Thyroid gland (tissue), 4 donors: ENCODE measurements around the gene SLC22A25. TPM values are rescaled to one million over a fixed set of nuclear protein-coding genes. Genes with fewer than 3 reads are reported as not detected.
"Not testable (repeated sequence)": the region's sequence is repeated elsewhere in the genome, so short reads cannot be mapped to it uniquely, and the experiment has no call there.

Source experiments
- DNase-seq, 2 donors: peaks; one replicate each; pipeline ENCODE4 v3.0.0-alpha.2; 2019
- H3K27ac ChIP-seq, 3 donors: fragments of 200-600 bp; sonication (generic); 1 replicate in 2 of 3; 2 replicates in 1 of 3; pipeline ENCODE4 v1.5.1; 2016 to 2019; ENCODE audit warnings: mild to moderate bottlenecking in 1 of 3, moderate library complexity in 1 of 3
- H3K27me3 ChIP-seq: fragments of 200-600 bp; sonication (generic); one replicate; pipeline ENCODE4 v1.5.1; 2019
- H3K36me3 ChIP-seq, 2 donors: fragments of 200-600 bp; sonication (generic); one replicate each; pipeline ENCODE4 v1.5.1; 2016 to 2019
- H3K4me1 ChIP-seq, 2 donors: fragments of 200-600 bp; sonication (generic); one replicate each; pipeline ENCODE4 v1.5.1; 2017 to 2019
- H3K4me3 ChIP-seq, 3 donors: fragments of 200-600 bp; sonication (generic); replicated peaks in 1 of 3; 1 replicate in 2 of 3; 2 replicates in 1 of 3; pipeline ENCODE4 v1.5.1; 2016; ENCODE audit warnings: mild to moderate bottlenecking in 1 of 3
- H3K9me3 ChIP-seq: fragments of 200-600 bp; sonication (generic); one replicate; pipeline ENCODE4 v1.5.1; 2017
- CTCF ChIP-seq, 6 experiments: fragments of 200-600 bp in 3 of 6; fragments of 450-650 bp in 3 of 6; sonication (generic) in 3 of 6; IDR thresholded peaks; one replicate each; pipeline ENCODE4 v1.5.1; 2016 to 2019; ENCODE audit warnings: antibody characterized with exemption in 6 of 6, mild to moderate bottlenecking in 2 of 6, inconsistent platforms in 1 of 6, moderate library complexity in 1 of 6
- POLR2A ChIP-seq, 2 donors: fragments of 450-650 bp; IDR thresholded peaks; one replicate each; pipeline ENCODE4 v1.6.1; 2017; ENCODE audit warnings: antibody characterized with exemption in 2 of 2, mild to moderate bottlenecking in 2 of 2, moderate library complexity in 1 of 2
- WGBS, 2 donors: methylation state at CpG; one replicate each; pipeline ENCODE4 v1.1.5; 2017; 5-methylcytosine and 5-hydroxymethylcytosine counted together
- intact Hi-C: fragments of 100-400 bp; cut with DNase I; formaldehyde crosslinking; loops from one replicate; pipeline ENCODE4 v1.15.1; 2023
- total RNA-seq, 4 donors: library from RNA; depleted of rRNA; stranded (reverse); fragments of >200 nt; gene quantifications; one replicate each; pipeline ENCODE4 v1.2.3, GENCODE V29; 2016

Gene SLC22A25
- total RNA-seq, 4 donors from 2014 or later: not detected

DNA sequence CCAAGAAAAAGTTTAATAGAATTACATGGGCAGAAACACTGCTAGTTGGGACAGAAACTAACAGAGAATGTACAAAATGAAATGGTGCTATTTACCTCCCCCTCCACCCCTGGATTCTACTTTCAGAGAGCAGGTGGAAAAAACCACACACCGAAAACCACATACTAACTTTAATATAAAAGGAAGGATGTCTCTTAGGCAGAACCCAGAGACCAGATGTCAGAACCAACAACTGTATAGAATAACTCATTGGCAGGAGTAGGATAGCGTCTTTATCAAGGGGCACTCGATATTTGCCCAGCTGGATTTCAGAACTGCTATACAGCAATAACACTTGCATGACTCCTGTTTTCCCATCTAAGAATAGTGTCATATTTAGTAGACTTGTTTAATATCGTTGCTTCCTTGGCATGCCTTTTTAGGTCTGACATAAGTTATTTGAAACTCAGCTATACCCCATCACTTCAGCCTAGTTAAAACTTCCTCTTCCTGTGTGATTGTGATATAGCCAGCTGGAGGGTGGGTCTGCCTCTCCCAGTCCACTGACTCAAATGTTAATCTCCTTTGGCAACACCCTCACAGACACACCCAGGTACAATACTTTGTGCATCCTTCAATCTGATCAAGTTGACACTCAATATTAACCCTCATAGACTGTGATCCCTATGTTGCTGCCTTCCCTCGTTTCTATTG, 1.2 kb downstream of the SLC22A25 start:
- intact Hi-C loops: no loop called here
- Histone ChIP-seq H3K27ac (no peak overlapping the region), H3K4me1 (peaks cover 0 to 3% of the 10 kb centered on the region in 2 donors), H3K9me3 (no peaks in the 10 kb centered on the region), H3K27me3 (no peaks in the 10 kb centered on the region), H3K36me3 (no peaks in the 10 kb centered on the region), H3K4me3 (no peak overlapping the region)
- DNase-seq: no peak
- 71 to 81% methylated on average over 5 of the region's 5 CpGs for whole genome bisulfite sequencing, 2 donors
- TF ChIP-seq POLR2A (IDR thresholded peaks at IDR 0.05) (no peak), CTCF (IDR thresholded peaks at IDR 0.05) (no peak)

- no peak for DNase-seq
- Histone ChIP-seq H3K27me3 (no peaks in the 10 kb centered on the region), H3K4me3 (no peak overlapping the region), H3K4me1 (peaks cover 0 to 3% of the 10 kb centered on the region in 2 donors), H3K9me3 (no peaks in the 10 kb centered on the region), H3K27ac (no peak overlapping the region), H3K36me3 (no peaks in the 10 kb centered on the region)
- intact Hi-C loops: no loop called here
- TF ChIP-seq POLR2A (IDR thresholded peaks at IDR 0.05): no peak
- TF ChIP-seq CTCF (IDR thresholded peaks at IDR 0.05): no peak
Measured at GRCh38 chr11:63240791-63241379, 2.5 kb downstream of the SLC22A25 start.

DNA sequence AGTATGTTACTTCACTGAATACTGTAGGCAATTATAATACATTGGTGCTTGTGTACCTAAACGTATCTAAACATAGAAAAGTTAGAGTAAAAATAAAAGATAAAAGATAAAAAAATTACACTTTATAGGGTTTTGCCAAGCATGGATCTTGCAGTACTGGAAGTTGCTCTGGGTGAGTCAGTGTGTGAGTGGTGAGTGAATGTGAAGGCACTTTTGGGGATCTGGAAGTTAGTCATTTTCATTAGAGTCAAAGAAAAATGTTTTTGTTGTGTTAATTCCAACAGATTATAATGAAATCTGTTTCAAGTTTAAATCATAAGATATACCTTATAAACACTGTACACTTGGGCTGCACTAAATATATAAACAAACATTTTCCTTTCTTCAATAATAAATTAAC, 3.3 kb downstream of the SLC22A25 start:
- intact Hi-C loops: no loop called here
- DNase-seq: no peak

GRCh38 chr11:63239254-63239653, 4.1 kb downstream of the SLC22A25 start:
- no peak overlapping the region for H3K27ac ChIP-seq
- H3K4me1 ChIP-seq: peaks cover 0 to 3% of the 10 kb centered on the region in 2 donors
- H3K9me3 ChIP-seq: no peaks in the 10 kb centered on the region
- intact Hi-C loops: no loop called here
- H3K36me3 ChIP-seq: no peaks in the 10 kb centered on the region
- H3K27me3 ChIP-seq: no peaks in the 10 kb centered on the region
- no peak for DNase-seq
- TF ChIP-seq CTCF (IDR thresholded peaks at IDR 0.05) (no peak), POLR2A (IDR thresholded peaks at IDR 0.05) (no peak)
- no peak overlapping the region for H3K4me3 ChIP-seq

More for the DNA sequence above, 3.3 kb downstream of the SLC22A25 start:
- no peaks in the 10 kb centered on the region for H3K27me3 ChIP-seq
- peaks cover 0 to 3% of the 10 kb centered on the region in 2 donors for H3K4me1 ChIP-seq
- H3K36me3 ChIP-seq: no peaks in the 10 kb centered on the region
- no peak overlapping the region for H3K27ac ChIP-seq
- H3K9me3 ChIP-seq: no peaks in the 10 kb centered on the region
- WGBS, 2 donors: 67 to 90% methylated on average over 1 of the region's 1 CpG
- TF ChIP-seq CTCF (IDR thresholded peaks at IDR 0.05): no peak
- no peak for TF ChIP-seq POLR2A (IDR thresholded peaks at IDR 0.05)
- H3K4me3 ChIP-seq: no peak overlapping the region

GRCh38 chr11:63237413-63237812, 6.0 kb downstream of the SLC22A25 start:
- DNase-seq: no peak
- Histone ChIP-seq H3K27me3 (no peaks in the 10 kb centered on the region), H3K9me3 (no peaks in the 10 kb centered on the region), H3K4me3 (no peak overlapping the region), H3K4me1 (no peaks in the 10 kb centered on the region), H3K36me3 (no peaks in the 10 kb centered on the region), H3K27ac (no peak overlapping the region)
- intact Hi-C loops: no loop called here
- TF ChIP-seq CTCF (IDR thresholded peaks at IDR 0.05) (no peak), POLR2A (IDR thresholded peaks at IDR 0.05) (no peak)

DNA sequence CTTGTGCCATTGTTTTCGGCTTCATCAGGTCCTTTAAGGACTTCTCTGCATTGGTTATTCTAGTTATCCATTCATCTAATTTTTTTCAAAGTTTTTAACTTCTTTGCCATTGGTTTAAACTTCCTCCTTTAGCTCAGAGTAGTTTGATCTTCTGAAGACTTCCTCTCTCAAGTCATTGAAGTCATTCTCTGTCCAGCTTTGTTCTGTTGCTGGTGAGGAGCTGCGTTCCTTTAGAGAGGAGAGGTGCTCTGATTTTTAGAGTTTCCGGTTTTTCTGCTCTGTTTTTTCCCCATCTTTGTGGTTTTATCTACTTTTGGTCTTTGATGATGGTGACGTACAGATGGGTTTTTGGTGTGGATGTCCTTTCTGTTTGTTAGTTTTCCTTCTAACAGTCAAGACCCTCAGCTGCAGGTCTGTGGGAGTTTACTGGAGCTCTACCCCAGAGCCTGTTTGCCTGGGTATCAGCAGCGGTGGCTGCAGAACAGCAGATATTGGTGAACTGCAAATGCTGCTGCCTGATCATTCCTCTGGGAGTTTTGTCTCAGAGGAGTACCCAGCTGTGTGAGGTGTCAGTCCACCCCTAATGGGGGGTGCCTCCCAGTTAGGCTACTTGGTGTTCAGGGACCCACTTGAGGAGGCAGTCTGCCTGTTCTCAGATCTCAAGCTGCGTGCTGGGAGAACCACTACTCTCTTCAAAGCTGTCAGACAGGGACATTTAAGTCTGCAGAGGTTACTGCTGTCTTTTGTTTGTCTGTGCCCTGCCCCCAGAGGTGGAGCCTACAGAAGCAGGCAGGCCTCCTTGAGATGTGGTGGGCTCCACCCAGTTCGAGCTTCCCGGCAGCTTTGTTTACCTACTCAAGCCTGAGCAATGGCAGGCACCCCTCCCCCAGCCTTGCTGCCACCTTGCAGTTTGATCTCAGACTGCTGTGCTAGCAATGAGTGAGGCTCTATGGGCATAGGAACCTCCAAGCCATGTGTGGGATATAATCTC, 7.6 kb downstream of the SLC22A25 start:
- H3K9me3 ChIP-seq, intact Hi-C loops: not testable (repeated sequence)

More for the DNA sequence above, 7.6 kb downstream of the SLC22A25 start:
- H3K4me3 ChIP-seq, DNase-seq, H3K27me3 ChIP-seq, H3K27ac ChIP-seq, H3K4me1 ChIP-seq, H3K36me3 ChIP-seq: not testable (repeated sequence)
- 87 to 93% methylated on average over 8 of the region's 8 CpGs for WGBS, 2 donors
